ENCODE data around the gene OR6J1.
"Not testable (repeated sequence)": the region's sequence is repeated elsewhere in the genome, so short reads cannot be mapped to it uniquely, and the experiment has no call there.

The OR6J1 gene

DNA sequence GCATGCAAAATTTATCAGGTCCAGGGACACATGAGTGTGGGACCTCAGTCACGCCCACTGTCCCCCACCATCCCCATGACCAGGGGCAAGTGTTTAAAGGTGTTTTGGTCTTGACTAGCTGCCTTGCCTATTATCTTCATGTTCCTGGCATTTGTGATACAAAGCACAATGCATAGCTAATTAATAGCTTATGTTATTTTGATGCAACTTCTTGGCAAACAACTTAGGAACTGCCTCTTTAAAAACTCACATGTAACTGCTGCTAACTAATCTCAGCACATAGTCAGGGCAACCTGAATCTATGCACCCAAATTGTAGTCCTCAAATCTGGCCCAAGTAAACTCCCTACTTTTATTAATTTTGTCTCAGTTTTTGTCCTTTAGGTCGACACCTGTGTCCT, 7.4 kb upstream of the OR6J1 start:
- DNase-seq (ENCODE audit: low read depth in 2 of 2, low spot score in 1 of 2), result no peak

DNA sequence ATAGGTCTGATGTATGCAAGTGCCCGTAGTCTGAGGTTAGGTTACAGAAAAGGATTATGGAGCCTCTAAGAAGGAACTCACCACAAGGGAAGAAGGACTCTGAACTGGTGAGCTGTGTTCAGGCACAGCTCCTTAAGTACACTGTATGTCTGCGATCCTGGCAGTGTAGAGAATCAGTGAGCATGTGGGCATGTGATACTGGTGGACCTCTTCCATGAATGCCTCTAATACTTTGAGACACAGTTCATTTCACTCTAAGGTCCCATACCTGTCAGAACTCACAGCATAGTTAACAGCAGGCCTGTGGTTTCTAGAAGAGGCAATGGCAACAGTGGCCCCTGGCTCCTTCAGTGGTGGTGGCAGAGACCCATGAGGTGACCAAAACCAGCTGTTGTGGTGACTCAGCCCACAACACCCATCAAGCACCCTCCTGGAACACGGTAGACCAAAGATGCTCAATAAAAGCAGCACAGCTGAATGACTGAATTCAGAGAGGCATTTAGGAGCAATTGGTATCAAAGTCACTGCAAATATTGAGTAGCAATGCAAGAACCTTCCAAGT, 6.9 kb upstream of the OR6J1 start:
- DNase-seq (ENCODE audit: low read depth in 2 of 2, low spot score in 1 of 2), result no peak

DNA sequence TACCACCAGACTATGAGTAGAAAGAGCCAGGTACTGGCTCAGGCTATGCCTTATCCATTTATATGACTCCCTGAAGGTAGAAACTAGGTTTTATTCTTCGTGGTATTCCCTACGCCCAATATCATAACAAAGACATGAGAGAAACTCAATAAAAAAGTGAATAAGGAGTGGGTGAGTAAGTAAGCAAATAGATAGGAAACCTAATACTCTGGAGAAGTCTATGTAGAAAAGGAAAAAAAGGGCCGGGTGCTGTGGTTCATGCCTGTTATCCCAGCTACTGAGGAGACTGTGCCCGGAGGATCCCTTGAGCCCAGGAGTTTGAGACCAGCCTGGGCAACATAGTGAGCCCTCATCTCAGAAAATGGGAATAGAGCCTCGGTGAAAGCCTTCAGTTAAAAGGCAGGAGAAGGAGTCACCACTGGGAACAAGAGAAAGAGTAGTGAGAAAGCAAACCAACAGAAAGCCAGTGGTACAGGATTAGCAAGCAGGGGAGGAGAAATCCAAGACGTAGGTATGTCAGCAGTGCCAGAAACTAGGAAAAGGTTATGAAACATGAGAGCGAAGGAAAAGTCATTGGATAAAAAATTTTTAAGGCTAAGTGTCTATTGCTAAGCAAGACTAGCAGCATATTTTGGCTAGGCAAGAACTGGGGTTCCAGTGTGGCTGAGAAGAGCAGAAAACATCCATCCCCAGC, 6.0 kb upstream of the OR6J1 start:
- no peak for DNase-seq (ENCODE audit: low read depth in 2 of 2, low spot score in 1 of 2)

DNA sequence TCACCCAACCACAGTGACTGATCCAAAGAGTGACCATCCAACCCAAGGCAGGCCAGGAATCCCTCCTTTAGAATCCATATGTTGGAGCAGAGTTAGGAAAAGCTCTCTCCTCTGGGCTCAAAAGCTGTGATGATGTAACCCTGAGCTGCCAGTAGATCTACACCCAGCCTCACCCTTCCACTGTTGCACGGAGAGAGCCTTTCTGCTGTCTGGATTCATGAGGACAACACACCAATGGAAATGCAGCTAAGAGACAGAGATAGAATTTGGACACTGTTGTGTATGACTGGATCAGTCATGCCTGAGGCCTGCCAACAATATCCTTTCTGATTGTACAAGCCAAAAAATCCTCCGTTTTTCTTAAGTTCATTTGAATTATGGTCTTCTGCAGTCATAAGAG, 4.4 kb upstream of the OR6J1 start:
- no peak for DNase-seq (ENCODE audit: low read depth in 2 of 2, low spot score in 1 of 2)

DNA sequence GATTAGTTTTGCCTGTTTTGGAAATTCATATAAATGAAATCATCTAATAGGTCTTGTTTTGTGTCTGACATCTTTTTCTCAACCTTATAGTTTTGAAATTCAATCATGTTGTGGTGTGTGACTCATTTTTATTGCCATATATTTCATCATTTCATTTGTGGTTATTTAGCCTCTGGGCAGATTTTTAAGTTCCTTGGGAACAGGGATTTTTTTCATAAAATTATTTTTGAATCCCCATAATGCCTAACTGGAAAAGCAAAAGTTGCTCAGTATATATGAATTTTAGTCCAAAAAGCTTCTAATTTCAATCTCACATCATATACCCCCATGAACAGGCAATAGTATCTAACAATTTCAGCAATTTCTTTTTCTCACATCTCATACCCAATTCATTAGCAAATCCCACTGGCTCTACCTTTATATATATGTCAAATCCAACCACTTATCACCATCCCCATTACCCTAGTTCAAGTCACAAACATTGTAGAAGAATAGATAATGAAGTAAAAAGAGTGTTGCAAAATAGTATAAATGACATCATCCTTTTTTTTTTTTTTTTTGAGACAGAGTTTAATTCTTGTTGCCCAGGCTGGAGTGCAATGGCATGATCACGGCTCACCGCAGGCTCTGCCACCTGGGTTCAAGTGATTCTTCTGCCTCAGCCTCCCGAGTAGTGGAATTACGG, 2.6 kb upstream of the OR6J1 start:
- DNase-seq (ENCODE audit: low read depth in 2 of 2, low spot score in 1 of 2), result no peak

DNA sequence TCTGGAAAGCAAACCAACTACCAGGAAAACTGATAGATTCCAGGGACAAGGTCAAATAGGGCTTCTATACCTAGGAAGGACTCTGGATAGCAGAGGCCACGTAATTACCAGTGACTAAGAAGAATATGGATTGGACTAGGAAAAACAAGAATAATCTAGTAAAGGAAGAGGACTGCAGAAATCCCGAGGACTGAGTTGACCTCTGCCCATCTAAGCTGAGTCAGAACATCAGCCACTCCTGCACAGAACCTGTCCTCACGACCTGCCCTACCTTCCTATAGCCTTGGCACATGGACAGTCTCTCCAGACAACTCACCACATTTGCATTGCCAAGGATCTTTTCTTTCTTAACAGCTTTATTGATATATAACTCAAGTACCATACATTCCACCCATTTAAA, 2.3 kb downstream of the OR6J1 start:
- no peak for DNase-seq (ENCODE audit: low read depth in 2 of 2, low spot score in 1 of 2)

DNA sequence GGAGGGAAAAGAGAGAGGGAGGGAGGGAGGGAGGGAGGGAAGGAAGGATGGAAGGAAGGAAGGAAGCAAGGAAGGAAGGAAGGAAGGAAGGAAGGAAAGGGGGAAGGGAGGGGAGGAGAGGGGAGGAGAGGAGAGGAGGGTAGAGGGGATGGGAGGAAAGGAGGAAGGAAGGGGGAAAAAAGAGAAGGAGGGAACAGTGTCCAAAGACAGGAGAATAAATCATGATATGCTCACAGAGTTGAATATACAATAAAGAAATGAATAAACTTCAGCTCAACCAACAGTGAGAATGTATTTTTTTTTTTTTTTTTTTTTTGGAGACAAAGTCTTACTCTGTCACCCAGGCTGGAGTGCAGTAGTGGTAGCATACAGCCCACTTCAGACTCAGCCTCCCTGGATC, 4.0 kb downstream of the OR6J1 start:
- DNase-seq (ENCODE audit: low read depth in 2 of 2, low spot score in 1 of 2), result no peak

DNA sequence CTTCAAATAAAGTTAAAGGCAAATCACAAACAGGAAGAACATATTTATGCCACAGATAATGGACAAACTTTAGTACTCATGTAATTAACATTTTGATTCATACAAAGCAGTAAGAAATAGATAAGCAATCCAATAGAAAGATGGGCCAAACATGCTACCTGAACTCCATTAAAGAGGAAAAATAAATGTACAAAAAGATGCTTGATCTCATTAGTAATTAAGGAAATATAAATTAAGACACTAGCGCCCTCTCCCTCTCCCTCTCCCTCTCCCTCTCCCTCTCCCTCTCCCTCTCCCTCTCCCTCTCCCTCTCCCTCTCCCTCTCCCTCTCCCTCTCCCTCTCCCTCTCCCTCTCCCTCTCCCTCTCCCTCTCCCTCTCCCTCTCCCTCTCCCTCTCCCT, 8.2 kb downstream of the OR6J1 start:
- not testable (repeated sequence) for DNase-seq (ENCODE audit: low read depth in 2 of 2, low spot score in 1 of 2)

DNA sequence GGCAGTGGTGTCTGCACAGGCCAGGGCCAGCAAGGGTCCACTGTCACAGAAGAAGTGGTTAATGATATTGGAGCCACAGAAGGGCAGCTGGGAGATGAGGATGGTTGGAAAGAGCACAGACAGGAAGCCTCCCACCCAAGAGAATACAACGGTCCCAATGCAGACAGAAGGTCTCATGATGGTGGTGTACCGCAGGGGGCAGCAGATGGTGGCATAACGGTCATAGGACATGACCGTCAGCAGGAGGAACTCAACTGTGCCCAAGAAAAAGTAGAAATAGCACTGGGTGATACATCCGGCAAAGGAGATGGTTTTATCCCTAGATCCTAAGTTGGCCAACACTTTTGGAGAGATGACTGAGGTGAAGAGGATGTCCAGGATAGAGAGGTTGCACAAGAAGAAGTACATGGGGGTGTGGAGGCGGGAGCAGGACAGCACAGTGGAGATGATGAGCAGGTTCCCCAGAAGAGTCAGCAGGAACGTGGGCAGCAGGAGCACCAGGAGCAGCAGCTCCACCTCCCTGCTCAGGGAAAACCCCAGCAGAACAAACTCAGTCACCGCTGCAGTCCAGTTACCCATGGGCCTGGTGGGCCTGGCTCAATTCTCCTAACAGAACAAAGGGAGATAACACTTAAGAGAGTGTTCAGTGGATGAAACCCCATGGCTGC, 9.8 kb downstream of the OR6J1 start:
- DNase-seq (ENCODE audit: low read depth in 2 of 2, low spot score in 1 of 2), result no peak

DNA sequence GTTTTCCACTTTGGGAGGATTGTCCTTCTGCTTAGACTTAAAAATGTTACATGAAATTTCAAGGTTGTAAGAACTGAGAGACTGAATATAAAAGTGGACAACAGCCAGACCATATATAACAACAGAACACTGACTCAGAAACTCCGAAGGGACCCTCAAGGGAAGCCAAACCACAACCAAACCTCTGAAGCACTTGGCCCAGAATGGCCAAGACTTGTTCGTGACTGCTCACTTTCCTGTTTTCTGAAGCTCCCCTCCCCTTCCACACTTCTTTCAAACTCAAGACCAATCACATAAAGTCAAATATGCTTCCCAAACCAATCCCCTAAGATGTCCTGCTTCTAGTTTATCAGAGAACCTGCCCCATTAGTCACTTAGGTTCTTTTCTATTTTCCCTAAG, 13.7 kb downstream of the OR6J1 start:
- DNase-seq (ENCODE audit: low read depth in 2 of 2, low spot score in 1 of 2), result no peak

DNA sequence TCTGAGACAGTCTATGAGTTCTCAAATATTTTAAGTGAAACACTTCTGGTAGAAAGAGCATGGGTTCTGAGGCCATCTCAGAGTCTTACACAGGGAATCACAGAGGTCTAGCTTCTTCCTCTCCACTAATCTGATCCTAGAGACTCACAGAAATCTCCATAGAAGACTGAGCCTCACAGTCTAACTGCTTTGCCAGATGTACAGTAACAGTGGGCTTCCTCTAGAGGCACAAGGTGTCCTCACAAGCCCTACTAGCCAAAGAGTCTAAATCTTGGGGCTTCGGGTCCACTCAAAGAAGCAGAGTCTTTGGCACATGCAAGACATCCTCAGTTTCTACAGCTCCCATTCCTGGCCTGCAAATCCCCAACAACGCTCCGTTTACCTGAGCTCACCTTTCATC, 14.1 kb downstream of the OR6J1 start:
- no peak for DNase-seq (ENCODE audit: low read depth in 2 of 2, low spot score in 1 of 2)

DNA sequence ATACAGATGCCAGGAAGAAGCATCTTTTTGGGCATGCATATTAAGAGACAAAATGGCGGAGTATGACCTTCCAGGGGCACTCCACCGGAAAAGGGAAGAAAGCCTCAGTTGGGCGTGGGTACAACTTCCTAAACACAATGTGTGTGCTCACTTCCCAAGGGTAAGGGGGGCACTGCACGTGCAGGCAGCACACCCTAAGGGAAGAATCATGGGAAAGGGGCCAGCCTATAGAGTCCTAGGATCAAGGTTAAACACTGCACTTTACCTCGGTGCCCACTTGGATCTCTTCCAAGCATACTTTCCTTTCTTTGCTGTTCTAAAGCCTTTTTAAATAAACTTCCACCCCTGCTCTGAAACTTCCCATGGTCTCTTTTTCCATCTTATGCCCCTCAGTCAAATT, 14.8 kb downstream of the OR6J1 start:
- DNase-seq (ENCODE audit: low read depth in 2 of 2, low spot score in 1 of 2), result no peak

DNA sequence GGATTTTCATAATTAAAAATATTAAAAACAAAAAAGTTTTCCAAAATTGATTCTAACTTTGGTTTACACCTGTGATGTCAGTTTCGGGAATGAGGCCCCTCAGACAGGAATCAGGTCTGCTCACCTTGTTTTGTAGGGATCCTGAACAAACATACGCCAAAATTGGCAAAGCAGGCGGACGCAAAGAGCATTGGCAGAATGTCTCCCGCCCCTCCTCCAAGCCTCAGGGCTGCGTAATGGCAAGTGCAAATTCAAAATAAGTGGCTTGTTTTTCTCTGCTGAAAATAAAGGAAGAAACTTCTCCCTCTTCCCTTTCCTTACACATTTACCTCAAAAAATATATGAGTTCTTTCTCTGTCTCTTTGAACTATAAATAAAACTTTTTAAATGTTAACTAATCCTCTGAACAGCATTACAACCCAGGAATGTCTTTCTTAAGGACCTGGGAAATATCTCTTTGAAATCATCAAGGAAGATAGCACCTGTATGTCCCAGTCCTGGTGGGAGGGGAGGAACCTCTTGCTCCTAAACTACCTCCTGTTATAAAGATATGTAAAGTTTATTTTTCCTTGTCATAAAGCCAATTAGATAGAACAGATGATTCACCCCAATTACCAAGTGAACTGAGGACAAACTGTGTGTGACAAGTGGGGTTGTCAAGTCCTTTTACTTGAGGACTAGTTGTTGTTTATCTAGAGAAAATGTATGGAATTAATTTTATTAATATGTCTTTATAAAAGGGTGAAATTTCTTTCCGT, 16.5 kb downstream of the OR6J1 start:
- no peak for DNase-seq (ENCODE audit: low read depth in 2 of 2, low spot score in 1 of 2)

DNA sequence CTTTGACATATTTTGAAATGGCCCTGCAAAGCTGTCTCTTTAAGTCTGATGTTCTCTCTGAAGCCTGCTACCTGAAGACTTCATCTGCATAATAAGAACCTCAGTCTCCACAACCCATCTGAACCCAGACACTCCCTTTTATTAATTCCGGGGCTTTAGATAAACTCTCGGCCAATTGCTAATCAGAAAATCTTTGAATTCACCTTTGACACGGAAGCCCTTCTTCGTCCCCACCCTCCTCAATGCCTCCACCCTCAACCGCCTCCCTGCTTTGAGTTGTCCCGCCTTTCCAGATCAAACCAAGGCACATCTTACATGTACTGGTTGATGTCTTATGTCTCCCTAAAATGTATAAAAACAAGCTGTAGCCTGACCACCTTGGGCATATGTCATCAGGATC, 17.6 kb downstream of the OR6J1 start:
- no peak for DNase-seq (ENCODE audit: low read depth in 2 of 2, low spot score in 1 of 2)

DNA sequence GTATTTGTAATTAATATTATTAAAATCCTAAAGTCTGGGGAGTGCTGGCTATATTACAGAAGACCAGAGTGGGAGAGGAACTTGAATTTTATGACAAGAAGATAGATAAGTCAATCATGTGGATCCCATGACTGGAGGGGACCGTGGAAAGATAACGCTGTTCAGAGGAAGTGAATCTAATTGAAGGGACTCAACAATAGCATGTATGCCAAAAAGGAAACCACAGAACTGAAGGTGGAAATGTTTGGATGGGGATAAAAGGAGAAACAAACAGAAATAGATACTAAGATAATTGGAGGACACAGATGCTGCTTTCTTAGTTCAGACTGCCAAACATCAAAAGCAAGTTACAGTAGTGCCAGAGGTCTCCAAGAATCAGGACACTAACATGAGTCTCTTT, 21.1 kb downstream of the OR6J1 start:
- no peak for DNase-seq (ENCODE audit: low read depth in 2 of 2, low spot score in 1 of 2)

DNA sequence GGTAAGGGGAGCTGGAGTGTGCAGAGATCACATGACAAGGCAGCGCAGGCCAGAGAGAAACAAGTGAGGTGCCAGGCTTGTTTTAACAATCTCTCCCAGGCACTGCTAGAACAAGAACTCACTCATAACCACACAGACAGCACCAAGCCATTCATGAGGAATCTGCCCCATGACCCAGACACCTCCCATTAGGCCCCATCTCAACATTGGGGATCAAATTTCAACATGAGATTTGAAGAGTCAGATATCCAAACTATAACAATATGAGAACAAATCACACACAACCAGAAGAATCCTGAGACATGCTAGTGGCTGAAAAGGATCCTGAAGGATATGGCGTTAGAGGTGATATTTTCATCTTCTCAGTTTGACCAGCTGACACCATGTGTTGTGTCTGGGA, 21.9 kb downstream of the OR6J1 start:
- no peak for DNase-seq (ENCODE audit: low read depth in 2 of 2, low spot score in 1 of 2)

DNA sequence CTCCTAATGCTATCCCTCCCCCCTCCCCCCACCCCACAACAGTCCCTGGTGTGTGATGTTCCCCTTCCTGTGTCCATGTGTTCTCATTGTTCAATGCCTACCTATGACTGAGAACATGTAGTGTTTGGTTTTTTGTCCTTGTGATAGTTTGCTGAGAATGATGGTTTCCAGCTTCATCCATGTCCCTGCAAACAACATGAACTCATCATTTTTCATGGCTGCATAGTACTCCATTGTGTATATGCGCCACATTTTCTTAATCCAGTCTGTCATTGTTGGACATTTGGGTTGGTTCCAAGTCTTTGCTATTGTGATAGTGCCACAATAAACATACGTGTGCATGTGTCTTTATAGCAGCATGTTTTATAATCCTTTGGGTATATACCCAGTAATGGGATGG, 28.4 kb downstream of the OR6J1 start:
- DNase-seq (ENCODE audit: low read depth in 2 of 2, low spot score in 1 of 2), result not testable (repeated sequence)

DNA sequence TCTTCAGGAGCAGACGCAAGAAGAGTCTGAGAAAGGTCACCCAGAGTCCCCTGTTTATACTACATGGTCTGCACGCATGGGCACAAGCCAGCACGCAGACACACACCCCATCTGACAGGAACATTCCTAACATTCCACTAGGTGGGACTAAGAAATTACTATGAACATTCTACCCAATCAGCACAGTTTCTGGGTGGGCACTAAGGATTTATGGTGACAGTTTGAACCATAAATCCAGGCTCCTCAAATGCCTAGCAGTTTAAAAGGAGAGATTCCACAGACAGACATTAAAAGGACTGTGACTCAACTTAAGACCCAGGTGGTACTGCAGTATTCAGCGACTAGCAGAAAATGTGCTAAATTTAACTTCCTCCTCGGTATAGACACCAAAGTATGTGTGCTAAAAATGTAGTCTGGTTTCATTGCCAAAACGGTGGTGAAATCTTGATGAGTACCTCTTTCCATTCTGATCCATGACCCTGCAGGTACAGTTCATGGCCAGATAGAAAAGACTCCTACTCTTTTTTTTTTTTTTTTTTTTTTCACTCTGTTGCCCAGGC, 29.8 kb downstream of the OR6J1 start:
- no peak for DNase-seq (ENCODE audit: low read depth in 2 of 2, low spot score in 1 of 2)

DNA sequence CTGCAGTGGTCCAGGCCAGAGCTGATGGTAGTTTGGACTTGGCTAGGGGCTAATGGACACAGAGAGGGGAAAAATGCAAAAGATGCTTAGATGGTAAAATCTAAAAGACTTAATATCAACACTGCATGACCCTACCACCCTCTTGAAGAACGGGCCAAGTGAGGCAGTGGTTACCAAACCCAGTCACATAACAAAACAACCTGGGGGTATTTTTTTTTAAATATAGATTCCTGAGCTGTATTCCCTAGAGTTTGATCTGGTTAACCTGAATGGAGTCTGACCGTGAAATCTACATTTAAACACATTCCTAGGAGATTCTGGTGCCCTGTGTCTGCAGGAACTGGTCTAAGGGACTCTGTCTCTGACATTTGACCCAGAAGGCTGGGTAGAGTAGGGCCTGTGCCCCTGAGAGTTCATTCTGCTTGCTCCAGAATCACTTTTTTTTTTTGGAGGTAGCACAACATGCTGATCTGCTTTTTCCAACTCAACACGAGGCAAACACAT, 30.4 kb downstream of the OR6J1 start:
- no peak for DNase-seq (ENCODE audit: low read depth in 2 of 2, low spot score in 1 of 2)

DNA sequence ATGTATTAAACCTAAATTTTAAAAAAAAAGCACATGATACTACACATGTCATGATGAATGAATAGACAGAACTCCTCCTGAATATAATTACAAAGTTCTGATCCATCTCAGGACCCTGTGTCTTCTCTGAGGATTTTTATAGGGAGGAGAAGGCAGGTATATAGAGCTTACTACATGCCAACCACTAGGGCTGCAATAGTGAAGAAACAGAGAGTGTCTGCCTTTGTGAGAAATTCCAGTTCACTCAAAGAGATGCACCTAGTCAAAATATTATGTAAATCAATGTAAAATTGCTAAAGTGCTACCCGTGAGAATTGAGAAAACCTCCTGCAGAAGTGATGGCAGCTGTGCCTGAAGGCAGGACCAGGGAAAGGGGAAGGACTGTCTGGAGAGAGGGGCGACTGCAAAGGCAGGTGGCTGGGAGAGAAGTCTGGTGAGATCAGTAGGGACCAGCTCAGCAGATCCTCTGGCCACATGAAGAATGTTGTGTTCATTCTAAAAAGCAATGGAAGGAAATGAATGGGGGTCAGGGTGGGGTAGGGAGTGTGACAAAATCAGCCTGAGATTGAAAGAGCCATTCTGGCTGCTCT, 31.0 kb downstream of the OR6J1 start:
- DNase-seq (ENCODE audit: low read depth in 2 of 2, low spot score in 1 of 2), result no peak

DNA sequence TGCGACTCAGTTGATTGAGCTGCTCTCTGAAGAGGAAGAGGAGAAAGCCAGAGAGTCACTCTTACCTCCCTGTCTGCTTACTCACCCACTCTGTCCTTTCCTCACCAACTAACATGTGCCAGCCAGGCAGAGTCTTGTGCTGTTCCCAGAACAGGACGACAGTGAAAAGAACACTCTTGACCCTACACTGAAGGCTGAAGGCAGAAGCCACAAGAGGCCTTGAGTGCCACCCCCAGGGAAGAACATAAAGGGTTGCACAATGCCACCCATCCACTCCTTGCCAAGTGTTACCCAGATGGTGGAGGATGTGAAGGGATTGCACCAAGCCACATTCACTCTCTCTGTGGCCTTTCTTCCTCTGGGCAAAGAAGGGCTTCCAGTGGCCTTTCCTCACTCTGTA, 33.2 kb downstream of the OR6J1 start:
- no peak for DNase-seq (ENCODE audit: low read depth in 2 of 2, low spot score in 1 of 2)
